Retinal pigment epithelial cell (primary cell): ENCODE results near the gene UBXN7.
"Not testable (repeated sequence)": the region's sequence is repeated elsewhere in the genome, so short reads cannot be mapped to it uniquely, and the experiment has no call there.

Source experiments
- DNase-seq: peaks from one replicate; pipeline ENCODE4 v3.0.0-alpha.2; 2010; ENCODE audit warnings: low read depth
- H3K4me3 ChIP-seq: 2 replicates; pipeline ENCODE4 v1.5.1; 2011; ENCODE audit warnings: mild to moderate bottlenecking, low read length, control low read depth, moderate library complexity
- CTCF ChIP-seq: conservative IDR thresholded peaks from 2 replicates; pipeline ENCODE4 v1.5.1; 2011; ENCODE audit warnings: low read depth, low read length, control low read depth, inconsistent platforms

UBXN7 gene

GRCh38 chr3:196314597-196314996 is 117.6 kb downstream of the UBXN7 start:
- no peak for DNase-seq
- TF ChIP-seq CTCF = no peak
- no peak overlapping the region for H3K4me3 ChIP-seq

GRCh38 chr3:196314086-196314485 is 118.1 kb downstream of the UBXN7 start:
- not testable (repeated sequence) for DNase-seq, H3K4me3 ChIP-seq

GRCh38 chr3:196302960-196303359 is 129.3 kb downstream of the UBXN7 start:
- not testable (repeated sequence) for DNase-seq, H3K4me3 ChIP-seq

- not testable (repeated sequence) for DNase-seq, H3K4me3 ChIP-seq
Observed at GRCh38 chr3:196302551-196302950, 129.7 kb downstream of the UBXN7 start.

GRCh38 chr3:196298521-196298920 is 133.7 kb downstream of the UBXN7 start:
- TF ChIP-seq CTCF = no peak
- H3K4me3 ChIP-seq = no peak overlapping the region
- no peak for DNase-seq
